Measurements from ENCODE around the gene PRADC1.

Gene PRADC1

DNA sequence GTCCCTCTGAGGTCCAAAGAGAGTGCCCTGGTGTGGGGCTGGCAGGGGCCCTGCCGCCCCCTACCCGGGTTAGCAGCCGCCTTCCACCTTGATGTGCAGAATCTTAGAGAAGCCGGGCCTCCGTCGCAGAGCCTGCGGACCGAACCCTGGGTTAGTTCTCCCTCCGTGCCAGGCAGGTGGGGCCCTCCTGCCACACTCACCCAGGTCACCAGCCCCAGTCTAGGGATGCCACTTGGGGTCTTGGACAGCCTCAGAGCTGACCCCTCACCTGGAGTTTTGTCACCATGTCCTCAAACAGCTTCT lies 25.8 kb upstream of the PRADC1 start:
- no peak for DNase-seq (ENCODE audit: low read depth in 2 of 2)

DNA sequence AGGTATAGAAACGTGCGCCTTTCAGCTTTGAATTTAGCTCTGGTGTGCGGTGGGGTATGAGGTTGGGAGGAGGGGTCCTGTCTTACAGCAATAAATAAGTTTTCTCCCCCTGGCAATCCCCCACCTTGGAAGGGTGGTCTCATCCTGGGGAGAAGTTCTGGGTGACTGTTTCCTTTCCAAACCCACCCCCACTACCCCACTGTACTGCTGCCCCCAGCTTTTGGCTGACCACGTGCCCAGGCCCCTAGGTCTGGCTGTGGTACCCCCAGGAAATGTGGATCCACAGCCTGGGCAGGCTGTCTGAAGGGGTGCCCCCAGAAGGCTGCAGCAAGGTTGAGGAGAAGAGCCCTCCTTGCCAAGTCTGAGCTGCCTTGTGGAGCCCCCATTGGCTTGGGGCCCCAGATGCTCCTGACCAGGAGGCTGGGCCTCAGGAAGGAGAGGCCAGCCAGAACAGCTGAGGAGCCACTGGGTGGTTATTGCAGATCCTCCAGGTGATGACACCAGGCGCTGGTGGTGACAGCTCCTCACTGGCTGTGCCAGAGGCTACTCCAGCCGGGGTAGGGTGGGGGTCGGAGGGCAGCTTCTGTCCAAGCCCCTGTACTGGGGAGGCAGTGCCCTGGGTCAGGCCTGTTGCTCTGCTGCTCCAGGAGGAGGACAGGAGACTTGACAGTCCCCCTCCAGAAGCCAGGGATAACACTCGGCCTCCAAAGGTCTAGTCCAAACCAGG lies 25.3 kb upstream of the PRADC1 start:
- DNase-seq (ENCODE audit: low read depth in 2 of 2) = no peak

DNA sequence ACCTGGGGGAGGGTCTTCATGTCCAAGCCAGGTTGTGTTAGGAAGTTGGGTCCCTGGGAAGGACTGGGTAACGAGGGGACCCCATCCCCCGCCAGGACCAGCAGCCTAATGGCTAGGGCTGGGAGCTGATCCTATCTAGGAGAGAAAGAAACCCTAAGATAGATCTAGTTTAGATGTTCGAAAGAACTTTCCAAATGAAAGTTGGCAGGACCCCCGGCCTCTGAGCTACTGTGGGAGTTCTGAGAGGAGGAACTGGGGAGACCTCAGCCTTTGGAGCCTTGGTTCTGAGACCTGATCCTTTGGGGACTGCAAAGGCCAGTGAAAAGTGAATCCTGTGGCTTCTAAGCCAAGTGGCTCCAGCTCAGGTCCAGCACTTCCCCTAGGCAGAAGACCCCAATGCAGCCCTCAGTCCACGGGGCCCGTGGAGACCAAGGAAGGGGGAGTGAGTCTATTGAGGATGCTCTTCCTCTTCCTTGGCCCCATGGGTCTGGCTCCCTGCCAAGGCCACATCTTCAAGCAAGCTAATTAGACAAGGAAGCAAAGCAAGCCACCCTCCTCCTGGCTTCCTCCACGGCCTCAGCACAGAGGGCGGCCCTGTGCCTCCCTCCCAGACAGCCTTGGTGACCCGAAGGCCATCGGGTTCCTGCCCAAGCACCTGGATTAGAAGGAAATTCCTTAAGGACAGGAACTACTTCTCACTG lies 24.5 kb upstream of the PRADC1 start:
- DNase-seq (ENCODE audit: low read depth in 2 of 2) = no peak

DNA sequence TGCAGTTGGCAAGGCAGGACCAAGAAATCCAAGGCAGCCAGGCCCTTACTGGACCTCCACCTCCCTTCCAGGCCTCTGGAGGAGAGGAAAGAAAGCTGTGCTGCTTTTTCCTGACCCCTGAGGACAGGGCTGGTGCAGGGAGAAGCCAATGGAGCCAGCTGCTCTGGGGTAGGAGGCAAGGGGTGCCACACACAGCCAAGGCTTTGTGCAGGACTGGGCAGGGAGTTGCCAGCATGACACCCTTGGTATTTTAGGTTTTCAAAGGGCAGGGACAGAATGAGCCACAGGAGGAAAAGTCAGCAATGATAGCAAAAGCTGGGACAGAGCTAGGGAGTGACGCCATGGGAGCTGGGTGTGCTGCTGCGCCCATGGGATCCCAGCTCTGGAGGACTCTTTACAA lies 24.0 kb upstream of the PRADC1 start:
- DNase-seq (ENCODE audit: low read depth in 2 of 2) = no peak

DNA sequence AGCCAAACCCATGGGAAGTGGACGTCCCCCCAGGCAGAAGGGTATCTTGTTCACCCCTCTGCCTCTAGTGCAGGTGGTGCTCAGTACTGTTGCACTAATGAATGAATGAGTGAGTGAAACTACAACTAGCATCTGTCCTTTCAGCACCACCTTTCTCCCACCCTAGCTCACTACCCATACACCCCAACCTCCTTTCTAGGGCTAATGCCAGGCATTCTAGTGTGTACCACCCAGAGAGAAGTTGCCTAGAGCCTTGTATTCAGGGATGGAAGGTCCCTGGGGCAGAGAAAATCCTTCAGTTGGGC lies 23.5 kb upstream of the PRADC1 start:
- DNase-seq (ENCODE audit: low read depth in 2 of 2) = no peak

GRCh38 chr2:73255907-73256617 lies 23.0 kb upstream of the PRADC1 start:
- DNase-seq (ENCODE audit: low read depth in 2 of 2) = no peak

DNA sequence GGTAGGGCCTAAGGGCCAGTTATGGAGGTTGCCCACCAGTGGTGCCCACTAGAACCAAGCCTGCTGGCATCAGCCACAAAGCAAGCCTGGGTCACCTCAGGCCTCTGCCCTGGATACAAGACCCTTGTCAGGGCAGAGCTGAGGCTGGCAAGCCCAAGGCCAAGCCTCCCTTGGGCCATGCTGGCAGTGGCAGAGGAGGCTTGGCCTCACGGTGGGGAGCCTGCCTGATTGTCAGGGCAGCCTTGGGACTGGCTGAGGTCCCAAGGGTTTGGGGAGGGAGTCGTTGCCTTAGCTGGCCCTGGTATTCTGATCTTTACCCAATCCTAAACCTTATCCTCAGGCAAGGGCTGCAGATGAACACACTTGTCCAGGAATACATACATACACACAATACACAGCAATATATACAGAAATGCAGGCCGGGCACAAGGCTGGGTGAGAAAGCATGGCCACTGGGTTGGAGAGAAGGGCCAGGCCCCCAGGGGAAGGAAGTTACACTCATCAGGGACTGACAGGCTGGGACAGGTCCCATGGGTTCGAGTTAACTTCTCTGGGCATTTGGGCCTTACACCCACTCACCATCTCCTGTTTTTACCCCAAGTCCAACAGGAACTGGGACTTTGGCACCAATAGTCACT lies 22.1 kb upstream of the PRADC1 start:
- no peak for DNase-seq (ENCODE audit: low read depth in 2 of 2)

- DNase-seq (ENCODE audit: low read depth in 2 of 2) = no peak
Measured at GRCh38 chr2:73254343-73255006, 21.4 kb upstream of the PRADC1 start.

GRCh38 chr2:73253901-73254300 lies 20.9 kb upstream of the PRADC1 start:
- DNase-seq (ENCODE audit: low read depth in 2 of 2) = no peak

DNA sequence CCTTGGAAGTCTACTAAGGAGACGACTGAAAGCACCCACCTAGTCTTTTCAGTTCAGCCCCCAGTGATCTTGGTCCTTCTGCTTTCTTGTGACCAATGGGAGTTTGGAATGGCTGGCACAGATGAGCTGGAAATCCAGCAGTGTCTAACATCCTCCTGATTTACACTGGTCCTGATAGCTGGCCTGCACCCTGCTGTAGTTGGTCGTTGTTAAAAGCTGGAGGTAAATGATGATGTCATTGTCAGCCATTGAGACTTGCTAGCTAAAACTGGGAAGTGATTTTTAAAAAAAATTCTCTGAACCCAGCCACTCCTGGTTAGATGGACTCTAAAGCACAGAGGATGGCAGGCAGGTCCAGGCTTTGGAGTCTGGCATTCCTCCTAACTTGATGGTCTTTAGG lies 20.4 kb upstream of the PRADC1 start:
- no peak for DNase-seq (ENCODE audit: low read depth in 2 of 2)

GRCh38 chr2:73252238-73253027 lies 19.4 kb upstream of the PRADC1 start:
- no peak for DNase-seq (ENCODE audit: low read depth in 2 of 2)

- no peak for DNase-seq (ENCODE audit: low read depth in 2 of 2)
Measured at GRCh38 chr2:73250872-73251846, 18.1 kb upstream of the PRADC1 start.

- DNase-seq (ENCODE audit: low read depth in 2 of 2) = no peak
Measured at GRCh38 chr2:73249636-73250035, 16.6 kb upstream of the PRADC1 start.

- no peak for DNase-seq (ENCODE audit: low read depth in 2 of 2)
Measured at GRCh38 chr2:73246850-73247249, 13.8 kb upstream of the PRADC1 start.

- no peak for DNase-seq (ENCODE audit: low read depth in 2 of 2)
Measured at GRCh38 chr2:73244580-73244979, 11.5 kb upstream of the PRADC1 start.

- no peak for DNase-seq (ENCODE audit: low read depth in 2 of 2)
Measured at GRCh38 chr2:73243884-73244570, 11.0 kb upstream of the PRADC1 start.

DNA sequence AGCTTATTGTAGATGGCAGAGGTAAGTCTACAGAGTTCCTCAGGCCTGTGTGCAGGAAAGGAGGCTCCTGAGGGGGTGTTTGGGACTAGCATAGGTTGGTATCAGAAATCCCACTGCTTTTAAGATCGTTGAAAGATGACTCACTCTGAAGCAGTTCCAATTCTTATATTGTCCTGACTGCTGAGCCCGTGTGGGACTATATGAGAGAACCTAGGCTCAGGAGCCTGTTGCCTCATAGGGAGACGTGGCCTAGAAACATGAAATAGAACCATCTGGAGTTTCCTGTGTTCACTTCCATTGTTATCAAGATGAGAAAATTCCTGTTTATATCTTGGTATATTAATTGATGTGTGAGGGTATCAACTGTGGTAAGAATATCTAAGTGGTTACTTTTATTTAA lies 6.7 kb upstream of the PRADC1 start:
- DNase-seq (ENCODE audit: low read depth in 2 of 2) = no peak

- DNase-seq (ENCODE audit: low read depth in 2 of 2) = no peak
Measured at GRCh38 chr2:73238976-73239375, 5.9 kb upstream of the PRADC1 start.

- no peak for DNase-seq (ENCODE audit: low read depth in 2 of 2)
Measured at GRCh38 chr2:73238149-73238548, 5.1 kb upstream of the PRADC1 start.

DNA sequence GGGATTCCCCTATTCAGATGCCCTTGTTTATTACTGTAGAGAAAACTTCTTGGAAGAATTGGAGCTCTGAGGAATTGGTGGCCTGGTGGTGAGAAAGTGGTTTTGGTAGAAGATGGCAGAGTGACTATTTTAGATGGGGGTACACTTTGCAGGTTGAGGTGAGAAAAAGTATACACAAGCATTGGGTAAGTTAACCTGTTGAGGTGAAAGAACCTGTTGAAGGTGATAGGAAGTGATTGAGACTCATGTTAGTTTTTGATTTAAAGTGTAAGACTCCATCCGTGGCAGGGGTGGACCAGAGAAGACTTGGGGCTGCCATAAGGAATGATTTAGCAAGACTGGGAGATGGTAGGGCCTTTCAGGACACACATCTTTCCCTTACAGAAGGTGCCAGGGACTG lies 4.1 kb upstream of the PRADC1 start:
- DNase-seq (ENCODE audit: low read depth in 2 of 2) = no peak

All from activated CD4-positive, alpha-beta T cell treated with anti-CD3 and anti-CD28 coated beads for 24 hours (primary cell).